Amniotic epithelial cell (primary cell): ENCODE data around the gene ZCCHC2.
A peak's percentile ranks its signal among the peaks of the same experiment; 100 is the strongest.

ENCODE experiments used
- DNase-seq: peaks from one replicate; pipeline ENCODE4 v3.0.0-alpha.2; 2010; ENCODE audit warnings: low read depth

Gene ZCCHC2

DNA sequence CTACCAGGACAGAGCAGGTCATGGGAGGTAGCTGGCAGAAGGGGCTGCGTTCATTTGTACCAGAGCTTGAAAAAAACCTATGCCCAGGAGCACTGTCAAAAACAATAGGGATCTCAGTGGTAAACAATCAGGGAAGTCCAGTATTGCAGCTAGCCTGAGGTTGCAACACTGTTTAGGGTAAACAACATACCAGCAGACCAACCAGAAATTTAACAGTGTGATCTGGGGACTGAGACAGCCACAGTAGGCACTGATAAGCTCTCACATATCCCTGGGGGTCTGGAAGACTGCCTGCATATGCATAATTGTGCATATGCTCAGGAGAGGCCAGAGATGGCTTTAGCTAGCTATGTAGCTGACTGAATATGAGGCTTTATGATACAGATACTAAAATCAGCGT is 12.0 kb upstream of the ZCCHC2 start:
- peak; percentile 48 for DNase-seq

- DNase-seq, result no peak
These were observed 10.3 kb upstream of the ZCCHC2 start for GRCh38 chr18:62512532-62512931.

DNA sequence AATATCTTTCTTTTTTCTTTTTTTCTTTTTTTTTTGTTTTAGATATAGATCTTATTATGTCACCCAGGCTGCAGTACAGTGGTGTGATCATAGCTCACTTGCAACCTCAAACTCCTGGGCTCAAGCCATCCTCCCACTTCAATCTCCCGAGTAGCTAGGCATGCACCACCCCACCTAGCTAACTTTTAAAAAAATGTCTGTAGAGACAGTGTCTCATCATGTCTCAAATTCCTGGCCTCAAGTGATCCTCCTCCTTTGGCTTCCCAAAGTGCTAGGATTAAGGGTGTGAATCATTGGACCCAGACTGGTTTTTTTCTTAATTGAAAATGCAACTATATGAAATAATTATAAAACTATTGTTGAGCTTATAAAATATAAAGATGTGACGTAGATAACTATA is 9.8 kb upstream of the ZCCHC2 start:
- DNase-seq, result no peak

DNA sequence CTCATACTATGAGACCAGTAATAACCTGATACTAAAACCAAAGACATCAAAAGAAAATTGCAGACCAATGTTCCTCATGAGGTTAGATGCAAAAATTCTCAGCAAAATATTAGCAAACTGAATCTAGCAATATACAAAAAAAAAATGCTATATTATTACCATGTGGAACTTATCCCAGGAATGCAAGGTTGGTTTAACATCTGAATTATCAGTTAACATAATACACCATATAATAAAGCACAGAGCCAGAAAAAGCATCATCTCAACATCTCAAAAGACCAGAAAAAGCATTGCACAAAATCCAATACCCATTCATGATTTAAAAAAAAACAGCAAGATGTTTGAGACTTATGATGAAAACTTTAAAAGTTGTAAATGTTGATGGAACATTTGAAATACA is 8.3 kb upstream of the ZCCHC2 start:
- no peak for DNase-seq

- DNase-seq, result no peak
These were observed 6.6 kb upstream of the ZCCHC2 start for GRCh38 chr18:62516242-62516641.

- DNase-seq, result peak; percentile 40
These were observed 4.1 kb upstream of the ZCCHC2 start for GRCh38 chr18:62518460-62519375.

- no peak for DNase-seq
These were observed 3.1 kb upstream of the ZCCHC2 start for GRCh38 chr18:62519684-62520083.

GRCh38 chr18:62521082-62521481 is 1.7 kb upstream of the ZCCHC2 start:
- DNase-seq, result no peak

GRCh38 chr18:62521593-62521992 is 1.2 kb upstream of the ZCCHC2 start:
- peak; percentile 80 for DNase-seq

DNA sequence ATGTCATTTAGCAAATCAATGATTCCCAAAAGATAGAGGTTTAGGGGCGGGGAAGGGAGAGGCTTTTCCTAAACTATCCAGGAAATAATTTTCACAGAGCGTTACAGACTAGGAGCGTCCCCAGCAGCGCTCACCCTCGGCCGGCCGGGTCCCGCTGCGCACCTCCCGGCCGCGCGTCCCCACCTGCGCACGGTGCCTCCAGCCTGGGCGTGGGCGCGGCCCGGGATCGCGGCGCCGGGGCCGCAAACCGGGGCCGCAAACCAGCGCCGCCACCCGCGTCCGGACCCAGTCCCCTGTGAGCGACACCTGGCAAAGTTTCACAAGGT is 684 bp upstream of the ZCCHC2 start:
- DNase-seq, result no peak

DNA sequence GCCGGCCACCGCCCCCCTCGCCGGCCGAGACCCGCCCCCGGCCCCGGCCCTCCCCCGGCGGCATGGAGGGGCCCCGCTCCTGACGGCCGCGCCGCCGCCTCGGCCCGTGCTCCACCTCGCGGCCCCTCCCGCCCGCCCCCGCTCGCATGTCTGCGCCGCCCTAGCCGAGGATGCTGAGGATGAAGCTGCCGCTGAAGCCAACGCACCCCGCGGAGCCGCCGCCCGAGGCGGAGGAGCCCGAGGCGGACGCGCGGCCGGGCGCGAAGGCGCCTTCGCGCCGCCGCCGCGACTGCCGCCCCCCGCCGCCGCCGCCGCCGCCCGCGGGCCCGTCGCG is 397 bp downstream of the ZCCHC2 start:
- DNase-seq, result no peak

- DNase-seq, result peak; percentile 54
These were observed 1.0 kb downstream of the ZCCHC2 start for GRCh38 chr18:62523631-62524439.

GRCh38 chr18:62524440-62525200 is 1.8 kb downstream of the ZCCHC2 start:
- peak; percentile 40 for DNase-seq

DNA sequence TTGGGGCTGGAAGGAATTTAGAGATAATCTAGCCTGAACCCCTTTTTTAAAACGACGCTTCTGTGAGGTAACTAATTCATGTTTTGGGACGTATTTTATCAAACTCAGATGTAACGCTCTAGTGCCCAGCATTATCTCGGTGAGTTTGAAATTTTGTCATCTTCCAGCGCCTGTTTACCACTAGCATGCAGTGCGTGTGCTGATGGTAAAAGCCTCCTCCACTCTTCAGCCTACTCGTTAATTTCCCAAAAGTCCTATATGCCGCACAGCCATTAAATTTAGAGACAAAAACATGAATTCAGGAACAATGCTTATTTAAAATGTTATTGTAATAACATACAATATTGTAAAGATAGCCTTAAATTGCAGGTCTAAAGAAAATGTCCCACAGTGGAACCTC is 2.8 kb downstream of the ZCCHC2 start:
- DNase-seq, result no peak

- DNase-seq, result peak; percentile 94
These were observed 3.5 kb downstream of the ZCCHC2 start for GRCh38 chr18:62526098-62527025.

GRCh38 chr18:62529597-62529996 is 6.8 kb downstream of the ZCCHC2 start:
- DNase-seq, result peak; percentile 22

GRCh38 chr18:62531078-62531477 is 8.3 kb downstream of the ZCCHC2 start:
- no peak for DNase-seq

GRCh38 chr18:62531931-62532330 is 9.1 kb downstream of the ZCCHC2 start:
- DNase-seq, result no peak

- DNase-seq, result no peak
These were observed 13.2 kb downstream of the ZCCHC2 start for GRCh38 chr18:62536005-62536404.

- DNase-seq, result no peak
These were observed 14.4 kb downstream of the ZCCHC2 start for GRCh38 chr18:62537042-62537894.

GRCh38 chr18:62537946-62538345 is 15.1 kb downstream of the ZCCHC2 start:
- DNase-seq, result no peak
